COLO829 (cell line): ENCODE data around the gene LAPTM5.
"Not testable (repeated sequence)": the region's sequence is repeated elsewhere in the genome, so short reads cannot be mapped to it uniquely, and the experiment has no call there.

ENCODE experiments used
- DNase-seq: peaks from one replicate; pipeline ENCODE4 v3.0.0; 2012; ENCODE audit warnings: low spot score

Gene LAPTM5

GRCh38 chr1:30693822-30694221 lies 63.8 kb downstream of the LAPTM5 start:
- no peak for DNase-seq

DNA sequence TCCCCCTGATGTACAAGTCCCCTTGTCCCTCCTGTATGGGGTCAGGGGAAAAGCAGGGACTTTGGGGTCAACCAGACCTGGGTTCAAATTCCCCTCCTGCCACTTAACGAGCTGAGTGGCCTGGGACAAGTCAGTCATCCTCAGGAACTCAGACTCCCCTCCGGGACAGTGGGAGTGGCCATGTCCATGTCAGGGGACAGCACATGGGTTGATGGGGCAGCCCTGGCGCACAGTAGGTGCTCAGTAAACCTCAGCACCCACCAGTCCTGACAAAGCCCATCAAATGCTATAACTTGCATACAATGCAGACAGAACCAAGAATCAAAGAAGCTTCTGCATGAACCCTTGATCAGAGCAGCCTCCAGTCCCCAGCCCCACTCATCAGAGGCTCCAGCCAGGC lies 64.2 kb downstream of the LAPTM5 start:
- no peak for DNase-seq

DNA sequence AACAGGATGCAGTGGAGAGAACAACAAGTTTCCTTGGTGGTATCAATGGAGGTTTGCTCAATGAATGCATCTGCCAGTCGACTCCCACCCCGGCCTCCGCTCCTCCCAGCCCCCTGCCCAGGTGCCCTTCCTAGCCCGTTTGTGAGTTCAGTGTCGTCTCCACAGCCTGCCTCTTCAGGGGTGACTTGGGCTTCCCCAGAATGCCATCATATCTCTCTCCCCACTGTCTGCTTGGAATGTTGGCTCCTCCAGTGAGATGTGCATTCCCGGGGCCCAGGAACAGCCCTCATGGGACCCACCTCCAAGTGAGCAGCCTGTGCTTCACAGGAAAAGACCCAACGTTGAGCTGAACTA lies 64.6 kb downstream of the LAPTM5 start:
- DNase-seq = no peak

GRCh38 chr1:30692201-30692947 lies 65.2 kb downstream of the LAPTM5 start:
- DNase-seq = no peak

- DNase-seq = no peak
These were observed 66.1 kb downstream of the LAPTM5 start for GRCh38 chr1:30691480-30691879.

GRCh38 chr1:30689901-30690645 lies 67.5 kb downstream of the LAPTM5 start:
- no peak for DNase-seq

GRCh38 chr1:30688920-30689794 lies 68.4 kb downstream of the LAPTM5 start:
- no peak for DNase-seq

GRCh38 chr1:30688516-30688915 lies 69.1 kb downstream of the LAPTM5 start:
- not testable (repeated sequence) for DNase-seq

DNA sequence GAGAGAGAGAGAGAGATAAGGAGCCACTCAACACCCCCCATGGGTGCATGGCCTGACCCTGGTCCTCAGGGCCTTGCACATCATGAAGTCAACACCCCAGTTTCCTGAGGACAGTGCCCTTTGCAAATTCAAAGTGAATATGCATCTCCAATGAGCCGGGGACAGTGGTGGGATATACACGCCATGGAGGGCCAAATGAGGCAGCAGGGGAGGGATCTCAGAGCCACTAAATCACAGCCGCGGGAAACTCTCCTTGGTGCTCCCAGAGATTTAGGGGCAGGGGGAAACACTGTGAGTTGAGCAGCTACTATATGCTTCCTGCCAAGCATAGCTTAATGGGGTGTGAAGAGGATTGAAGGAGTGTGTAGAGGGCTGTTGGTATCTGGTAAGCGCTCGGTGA lies 69.7 kb downstream of the LAPTM5 start:
- no peak for DNase-seq

- DNase-seq = no peak
These were observed 71.2 kb downstream of the LAPTM5 start for GRCh38 chr1:30686236-30686935.

DNA sequence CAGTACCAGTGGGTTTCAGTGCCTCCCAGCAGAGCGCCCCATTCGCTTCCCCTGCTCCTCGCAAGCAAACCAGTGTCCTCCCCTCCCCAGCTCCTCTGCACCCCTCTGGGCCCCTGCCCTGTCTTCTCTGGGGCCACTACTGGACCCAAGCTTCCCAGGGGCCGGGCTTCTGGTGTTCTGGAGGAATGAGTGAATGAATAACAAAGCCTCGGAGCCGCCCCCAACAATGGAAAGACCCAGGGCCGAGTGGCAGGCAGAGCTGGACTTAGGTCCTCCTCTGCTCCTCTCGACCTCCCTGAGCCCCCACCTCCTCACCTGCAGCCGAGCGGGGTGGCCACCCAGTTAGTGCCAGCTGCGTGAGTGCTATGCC lies 71.8 kb downstream of the LAPTM5 start:
- DNase-seq = no peak

DNA sequence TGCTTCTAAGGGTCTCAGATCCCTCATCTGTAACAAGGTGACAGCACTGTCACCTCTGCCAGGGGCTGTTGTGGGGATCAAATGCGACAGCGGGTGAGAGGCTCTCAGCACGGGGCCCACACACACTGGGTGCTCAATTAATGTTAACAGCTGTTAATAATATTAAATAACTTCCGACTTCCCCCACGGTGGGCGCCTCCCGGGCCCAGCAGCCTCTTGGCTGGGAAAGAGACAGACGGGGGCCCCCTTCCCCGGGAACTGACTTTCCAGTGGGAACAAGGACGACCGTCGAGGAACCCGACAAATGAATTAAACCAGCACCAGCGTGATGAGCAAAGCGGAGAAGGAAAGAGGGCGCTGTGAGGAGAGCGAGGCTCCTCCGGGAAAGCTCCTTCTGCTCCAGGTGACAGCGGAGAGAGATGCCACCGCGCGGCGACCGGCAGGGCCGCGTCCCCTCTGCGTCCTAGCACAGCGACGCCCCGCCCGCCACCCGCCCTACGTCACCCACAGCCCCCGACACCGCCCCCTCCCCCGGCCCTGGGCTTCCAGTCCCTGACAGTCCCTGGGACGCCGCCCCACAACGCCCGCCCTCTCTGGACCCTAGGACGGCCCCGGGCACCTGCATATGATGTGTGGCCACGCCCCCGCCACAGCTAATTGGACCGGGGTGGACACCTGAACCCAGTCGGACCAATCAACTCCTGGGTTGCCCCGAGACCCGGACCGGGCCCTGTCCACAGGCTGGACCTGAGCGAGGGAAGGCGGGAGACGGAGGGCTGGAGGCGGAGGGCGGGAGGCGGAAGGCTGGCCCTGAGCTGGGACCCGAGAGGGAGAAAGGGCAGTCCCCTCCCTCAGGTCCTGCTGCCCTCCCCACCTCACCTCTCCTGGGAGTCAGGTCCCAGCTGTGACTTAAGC lies 72.4 kb downstream of the LAPTM5 start:
- no peak for DNase-seq

- no peak for DNase-seq
These were observed 73.3 kb downstream of the LAPTM5 start for GRCh38 chr1:30684259-30684658.

DNA sequence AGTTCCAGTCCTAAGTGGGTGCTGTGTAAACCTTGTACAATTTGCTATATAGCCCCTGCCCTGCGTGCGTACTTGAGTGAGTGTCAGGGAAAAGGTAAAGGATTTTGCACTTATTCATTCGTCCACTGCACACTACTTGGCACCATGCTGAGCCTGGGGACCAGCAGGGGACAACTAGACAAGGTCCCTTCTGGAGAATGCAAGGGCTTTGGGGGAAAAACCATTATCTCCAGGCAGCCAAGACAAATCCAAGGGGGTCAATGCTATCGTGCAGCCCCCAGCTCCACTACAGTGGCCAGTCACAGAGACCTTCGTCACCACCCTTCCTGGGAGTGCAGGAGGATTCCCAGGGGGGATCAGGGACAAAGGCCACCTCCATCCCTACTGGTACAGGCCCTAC lies 73.9 kb downstream of the LAPTM5 start:
- DNase-seq = no peak
